Activated gamma-delta T cell treated with Interleukin-2 at 50 U/mL for 16 hours (primary cell): ENCODE data around the gene KLK13.

Experiments
- DNase-seq: peaks from one replicate; pipeline ENCODE4 v3.0.0-alpha.2; 2020

KLK13 gene

DNA sequence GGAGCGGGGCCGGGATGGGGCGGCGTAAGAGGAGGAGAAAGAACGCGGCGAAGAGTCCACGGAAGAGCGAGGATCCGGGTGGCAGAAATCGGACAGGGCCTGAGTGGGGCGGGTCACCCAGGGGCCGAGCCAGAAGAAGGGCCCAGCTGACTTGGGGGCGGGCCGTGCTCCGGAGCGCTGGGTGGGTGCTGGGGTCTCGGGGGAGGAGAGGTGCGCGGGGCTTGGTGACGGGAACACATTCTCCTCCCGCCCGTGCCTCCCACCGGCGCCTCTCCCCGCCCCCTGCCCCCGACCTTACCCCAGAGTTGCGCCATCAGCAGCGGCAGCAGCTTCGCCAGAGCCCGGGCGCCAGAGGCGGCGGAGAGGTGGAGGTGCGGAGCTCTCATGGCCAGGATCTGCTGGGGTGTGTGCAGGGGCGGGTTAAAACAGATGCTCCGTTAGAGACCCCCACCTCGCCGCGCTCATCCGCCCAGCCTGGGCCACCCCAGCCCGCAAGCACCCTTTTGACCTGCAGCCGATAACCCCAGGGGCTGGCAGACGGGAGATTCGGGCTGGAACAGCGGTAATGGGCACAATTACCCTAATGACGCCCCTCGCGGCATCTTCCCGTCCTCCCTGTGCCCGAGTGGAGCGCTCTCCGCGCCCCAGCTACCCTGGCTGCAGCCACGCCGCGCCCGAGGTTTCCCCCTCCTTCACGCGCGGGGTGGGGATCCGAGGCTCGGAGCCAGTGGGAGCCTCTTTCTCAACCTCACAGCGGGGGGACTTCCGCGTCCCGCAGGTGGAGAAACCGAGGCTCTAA is 45.9 kb downstream of the KLK13 start:
- no peak for DNase-seq

DNA sequence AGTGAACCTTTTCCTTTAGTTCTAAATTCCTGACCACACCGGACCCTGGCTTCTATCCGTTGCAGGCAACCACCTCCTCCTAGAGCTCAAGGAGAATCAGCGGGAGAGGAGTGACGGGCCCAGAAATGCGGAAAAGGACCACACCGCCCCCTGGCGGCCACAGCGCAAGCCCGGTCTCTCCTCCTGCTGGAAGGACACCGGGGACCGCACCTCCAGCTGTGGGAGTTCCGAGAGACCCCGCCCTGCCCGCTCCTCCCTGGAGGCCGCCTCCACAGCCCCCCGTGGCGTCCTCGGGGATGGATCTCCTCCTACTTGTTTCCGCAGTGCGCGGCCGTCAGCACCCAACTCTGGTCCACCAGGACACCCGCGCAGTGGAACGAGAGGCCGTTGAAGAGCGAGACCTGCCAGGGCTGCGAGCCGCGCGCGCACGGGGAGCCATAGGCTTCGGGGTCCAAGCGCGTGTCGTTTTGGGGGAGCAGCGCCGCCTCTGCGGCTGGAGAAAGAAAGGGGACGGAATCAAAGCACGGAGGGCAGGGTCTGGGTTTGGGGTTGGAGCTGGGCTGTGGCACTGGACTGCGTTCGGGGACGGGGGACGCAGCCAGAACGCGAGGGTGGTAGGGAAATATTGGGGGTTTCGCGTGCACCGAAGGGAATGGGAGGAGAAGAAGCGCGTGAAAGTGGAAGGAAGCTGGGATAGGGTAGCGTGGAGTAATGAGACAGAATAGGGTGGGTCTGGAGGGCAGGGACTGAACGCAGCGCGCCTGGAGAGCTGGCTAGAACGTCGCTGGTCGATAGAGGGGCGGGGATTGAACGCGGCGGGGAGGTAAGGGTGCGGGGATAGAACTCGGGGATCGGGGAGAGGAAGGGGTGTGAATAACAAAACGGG is 47.9 kb downstream of the KLK13 start:
- peak; percentile 42 for DNase-seq

DNA sequence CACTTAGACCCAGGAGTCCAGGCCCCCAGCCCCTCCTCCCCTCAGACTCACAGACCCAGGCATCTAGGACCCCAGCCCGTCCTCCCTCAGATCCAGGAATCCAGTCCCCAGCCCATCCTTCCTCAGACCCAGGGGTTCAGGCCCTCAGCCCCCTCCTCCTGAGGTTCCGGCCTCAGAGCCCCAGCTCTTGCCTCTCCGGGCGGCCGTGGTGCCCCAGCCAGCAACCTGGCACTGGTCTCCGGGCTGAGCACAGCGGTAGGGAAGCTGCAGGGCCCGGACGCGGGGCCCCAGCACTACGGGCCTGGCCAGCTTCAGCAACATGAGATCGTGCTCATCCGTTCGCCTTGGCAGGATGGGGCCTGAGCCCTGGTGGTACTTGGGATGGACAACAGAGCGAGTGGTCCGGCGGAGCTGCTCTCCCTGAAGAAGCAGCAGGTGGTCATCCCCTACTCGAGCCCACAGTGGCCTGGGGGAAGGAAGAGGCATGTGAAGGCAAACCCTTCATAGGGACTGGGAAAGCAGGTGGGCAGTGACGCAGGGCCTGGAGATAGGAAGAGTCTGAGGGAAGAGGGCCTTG is 49.1 kb downstream of the KLK13 start:
- DNase-seq = no peak

DNA sequence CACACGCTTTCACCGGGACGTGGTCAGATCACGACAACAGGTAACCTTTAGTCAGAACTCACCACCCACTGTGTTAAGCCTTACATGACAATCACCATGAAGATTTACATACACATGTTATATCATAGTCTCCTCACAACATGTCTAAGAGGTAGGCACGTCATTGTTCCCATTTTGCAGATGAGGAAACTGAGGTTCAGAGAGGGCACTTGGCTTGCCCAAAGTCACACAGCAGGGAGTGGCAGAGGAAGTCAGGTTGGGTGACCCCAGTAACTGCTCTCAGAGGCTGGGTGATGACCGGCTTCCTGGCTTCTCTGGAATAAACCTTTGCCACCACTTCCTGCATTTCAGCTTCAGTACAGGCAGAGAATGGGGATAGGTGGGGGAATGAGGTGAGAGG is 50.6 kb downstream of the KLK13 start:
- DNase-seq = no peak

DNA sequence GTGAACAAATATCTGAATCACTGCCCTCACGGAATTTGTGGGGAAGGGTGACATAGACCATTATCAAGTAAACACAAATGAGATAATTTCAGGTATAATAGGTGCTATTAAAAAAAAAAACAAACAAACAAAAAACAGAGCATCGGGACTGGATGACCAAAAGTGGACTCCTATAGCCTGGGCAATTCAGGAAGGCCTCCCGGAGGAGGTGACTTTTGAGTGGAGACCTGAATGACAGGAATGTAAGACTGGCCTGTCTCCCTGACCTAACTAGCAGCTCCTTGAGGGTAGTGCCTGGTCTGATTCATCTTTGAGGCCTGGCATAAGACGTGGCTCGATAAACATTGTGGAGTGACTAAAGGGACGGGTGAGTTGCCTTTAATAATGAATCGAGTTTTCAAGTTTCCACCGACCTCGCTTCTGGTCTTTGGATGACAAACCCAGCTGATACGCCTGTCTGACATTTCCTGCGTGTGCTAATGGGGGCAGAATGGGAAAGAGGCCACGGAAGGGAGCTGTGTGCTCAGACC is 52.2 kb downstream of the KLK13 start:
- DNase-seq = no peak

DNA sequence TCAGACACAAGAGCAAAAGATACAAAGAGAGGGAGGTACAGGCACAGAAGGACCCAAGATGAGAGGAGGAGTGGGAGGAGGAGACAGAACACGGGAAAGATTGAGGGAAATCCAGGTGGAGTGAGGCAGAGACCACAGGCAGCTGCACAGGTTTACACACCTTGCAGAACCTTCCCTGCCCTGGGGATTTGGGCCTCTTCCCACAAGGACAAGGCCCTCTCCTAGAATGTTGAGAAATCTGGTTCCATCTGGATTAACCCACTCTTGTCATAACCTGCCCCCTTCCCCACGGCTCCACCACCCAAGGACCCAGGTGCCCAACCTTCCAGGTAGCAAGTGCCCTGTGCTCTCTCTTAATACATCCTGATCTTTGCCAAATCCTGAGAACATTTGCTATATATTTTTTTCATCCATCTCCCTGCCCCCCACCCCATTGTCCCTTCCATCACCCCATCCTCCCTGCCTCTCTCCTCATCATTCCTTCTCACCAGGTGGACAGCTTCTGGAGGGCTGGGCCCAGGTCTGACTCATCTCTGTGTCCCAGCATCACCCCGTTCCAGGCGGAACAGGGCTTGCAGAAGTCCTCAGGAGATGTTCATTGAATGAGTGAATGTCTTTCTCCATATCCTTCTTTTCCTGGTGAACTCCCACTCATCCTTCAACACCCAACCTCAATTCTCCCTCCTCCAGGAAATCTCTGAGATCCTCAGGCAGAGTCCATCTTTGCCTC is 54.7 kb downstream of the KLK13 start:
- no peak for DNase-seq

DNA sequence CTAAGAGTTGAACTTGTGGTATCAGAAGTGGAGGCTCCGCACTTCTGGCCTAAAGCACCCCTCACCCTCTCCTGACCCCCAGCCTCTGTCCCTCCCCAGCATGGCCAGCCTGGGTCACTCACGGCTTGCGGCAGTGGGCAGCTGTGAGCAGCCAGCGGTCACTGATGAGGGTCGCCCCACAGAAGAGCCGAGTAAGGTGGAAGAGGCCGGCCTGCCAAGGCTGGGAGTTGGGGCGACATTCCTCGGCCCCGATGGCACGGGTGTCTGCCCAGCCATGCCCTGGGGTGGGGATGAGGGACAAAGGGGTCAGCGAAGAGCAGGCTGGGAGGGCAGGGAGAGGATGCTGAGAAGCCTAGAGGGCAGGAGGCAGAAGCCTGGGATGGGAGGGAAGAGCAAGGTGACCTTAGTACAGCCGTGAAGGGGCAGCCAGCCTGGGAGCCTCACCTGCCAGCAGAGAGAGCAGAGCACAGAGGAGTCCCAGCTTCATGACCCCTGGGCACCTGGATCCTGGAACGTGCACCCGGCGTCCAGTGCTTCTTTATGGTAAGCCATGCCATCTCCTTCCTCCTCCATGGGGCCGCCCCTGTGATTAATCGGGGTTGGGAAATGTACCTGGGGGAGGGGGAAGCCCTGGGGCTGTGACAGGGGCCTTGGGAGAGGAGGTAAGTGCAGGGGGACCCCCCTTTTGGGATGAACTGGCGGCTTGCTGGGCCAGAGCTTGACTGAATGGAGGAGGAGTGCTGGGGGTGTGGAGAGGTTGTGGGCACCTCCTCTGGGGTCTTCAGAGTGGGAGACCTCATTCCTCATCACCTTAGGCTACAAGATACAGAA is 55.6 kb downstream of the KLK13 start:
- DNase-seq = no peak

DNA sequence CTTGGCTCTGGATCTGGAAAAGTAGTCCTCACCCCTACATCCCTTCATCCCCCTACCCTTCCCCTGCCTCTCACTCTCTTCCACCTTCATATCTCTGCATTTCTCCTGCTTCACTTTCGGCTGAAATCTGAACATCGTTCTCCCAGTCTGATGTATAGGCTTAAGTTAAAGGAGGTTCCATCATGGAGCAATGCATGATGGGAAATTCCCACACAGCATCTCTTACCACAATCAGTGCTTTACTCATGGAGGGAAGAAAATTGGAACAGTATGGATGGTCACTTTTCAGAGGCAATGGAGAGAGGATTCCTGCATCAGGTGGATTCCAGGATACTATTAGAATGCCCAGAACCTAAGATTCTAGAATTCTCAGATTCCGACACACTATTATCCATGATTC is 57.4 kb downstream of the KLK13 start:
- no peak for DNase-seq

DNA sequence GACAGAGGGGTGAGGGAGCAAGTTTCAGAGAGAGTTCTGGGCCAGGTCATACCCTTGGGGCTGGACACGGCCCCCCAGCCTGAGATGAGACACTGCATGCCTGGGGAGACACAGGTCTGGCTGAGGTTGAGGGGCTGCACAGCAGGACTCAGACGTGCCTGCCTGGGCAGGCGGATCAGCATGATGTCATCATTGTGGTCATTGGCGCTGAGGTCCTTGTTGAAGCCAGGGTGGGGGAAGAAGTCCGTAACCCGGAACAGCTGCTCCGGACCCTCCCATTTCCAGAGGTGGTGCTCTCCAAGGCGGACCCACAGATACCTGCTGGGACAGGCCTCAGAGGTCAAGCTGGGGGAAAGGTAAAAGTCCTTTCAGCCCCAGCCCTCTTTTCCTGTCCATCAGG is 58.5 kb downstream of the KLK13 start:
- no peak for DNase-seq
